IMR-90 (cell line): ENCODE measurements around the gene DLL4. TPM values are rescaled to one million over a fixed set of nuclear protein-coding genes. Genes with fewer than 3 reads are reported as not detected.

Experiments
- ATAC-seq: fragments of 200-7000 bp; cut with Tn5 transposase; 2 replicates; pipeline ENCODE4 v1.9.1; 2020; ENCODE audit warnings: low read depth, mild to moderate bottlenecking, moderate library complexity
- BruUV-seq: library from RNA; stranded (reverse); fragments of 400-500 nt; replicated peaks from 2 replicates; lab custom pipeline; 2021; lab: Mats Ljungman, UMichigan
- CTCF ChIA-PET: fragments of 300-600 bp; formaldehyde crosslinking; extraction: SDS; loops from one replicate; lab custom pipeline; 2021; ENCODE audit warnings: antibody characterized with exemption; lab: Yijun Ruan, JAX
- POLR2A ChIA-PET: fragments of 300-600 bp; sonication (Branson Sonifier 250); formaldehyde crosslinking; loops from one replicate; lab custom pipeline; 2022; ENCODE audit warnings: antibody characterized with exemption; ENCODE audit not compliant: unreplicated experiment; lab: Charles Lee
- DNase-seq: peaks from one replicate; pipeline ENCODE4 v3.0.0; 2013
- H2AFZ ChIP-seq: replicated peaks from 2 replicates; pipeline ENCODE3; 2013; ENCODE audit warnings: low read length, mild to moderate bottlenecking; ENCODE audit not compliant: poor library complexity
- H2AK5ac ChIP-seq: 2 replicates; pipeline ENCODE4 v1.6.1; 2013; ENCODE audit warnings: low read depth, low read length, inconsistent platforms
- H2AK9ac ChIP-seq: replicated peaks from 2 replicates; pipeline ENCODE3; 2013; ENCODE audit warnings: mild to moderate bottlenecking, low read depth, low read length, moderate library complexity; ENCODE audit not compliant: poor library complexity
- H2BK120ac ChIP-seq: 2 replicates; pipeline ENCODE4 v1.6.1; 2013; ENCODE audit warnings: low read depth, low read length, inconsistent platforms
- H2BK15ac ChIP-seq: 3 replicates; pipeline ENCODE4 v1.6.1; 2013; ENCODE audit warnings: low read depth, low read length, inconsistent platforms
- H2BK20ac ChIP-seq: 2 replicates; pipeline ENCODE4 v1.6.1; 2013; ENCODE audit warnings: low read depth, mild to moderate bottlenecking, inconsistent platforms, low read length, moderate library complexity
- H2BK5ac ChIP-seq: 2 replicates; pipeline ENCODE4 v1.6.1; 2013; ENCODE audit warnings: mild to moderate bottlenecking, low read depth, low read length, inconsistent platforms; ENCODE audit not compliant: poor library complexity, severe bottlenecking
- H3K14ac ChIP-seq: replicated peaks from 2 replicates; pipeline ENCODE4 v1.6.1; 2013; ENCODE audit warnings: low read depth, low read length, inconsistent platforms
- H3K18ac ChIP-seq: 2 replicates; pipeline ENCODE4 v1.6.1; 2013; ENCODE audit warnings: low read depth, low read length, control low read depth
- H3K23ac ChIP-seq: 2 replicates; pipeline ENCODE4 v1.6.1; 2013; ENCODE audit warnings: low read depth, low read length, inconsistent platforms
- H3K27ac ChIP-seq: 2 replicates; pipeline ENCODE4 v1.5.1; 2013; ENCODE audit warnings: mild to moderate bottlenecking, control low read depth, low read length; ENCODE audit not compliant: insufficient read depth
- H3K27me3 ChIP-seq: 2 replicates; pipeline ENCODE4 v1.6.1; 2013; ENCODE audit warnings: low read length; ENCODE audit not compliant: control insufficient read depth, insufficient read depth
- H3K36me3 ChIP-seq: 2 replicates; pipeline ENCODE4 v1.6.1; 2013; ENCODE audit warnings: low read length, mixed read lengths; ENCODE audit not compliant: control insufficient read depth, insufficient read depth
- H3K4ac ChIP-seq: 2 replicates; pipeline ENCODE4 v1.6.1; 2013; ENCODE audit warnings: low read depth, low read length, inconsistent platforms
- H3K4me1 ChIP-seq: 2 replicates; pipeline ENCODE4 v1.6.1; 2013; ENCODE audit warnings: low read length, mixed read lengths; ENCODE audit not compliant: control insufficient read depth, insufficient read depth
- H3K4me2 ChIP-seq: 2 replicates; pipeline ENCODE4 v1.6.1; 2013; ENCODE audit warnings: low read depth, mild to moderate bottlenecking, control low read depth, low read length, moderate library complexity
- H3K4me3 ChIP-seq: 2 replicates; pipeline ENCODE4 v1.5.1; 2013; ENCODE audit warnings: low read depth, mild to moderate bottlenecking, control low read depth, low read length, moderate library complexity; ENCODE audit not compliant: insufficient read depth
- H3K56ac ChIP-seq: 2 replicates; pipeline ENCODE4 v1.6.1; 2013; ENCODE audit warnings: low read length, inconsistent platforms; ENCODE audit not compliant: insufficient read depth; ENCODE audit errors: extremely low read depth
- H3K79me1 ChIP-seq, 2 experiments: 2 replicates each; pipeline ENCODE4 v1.6.1; 2013; ENCODE audit warnings: low read length in 2 of 2, inconsistent platforms in 1 of 2, low read depth in 1 of 2
- H3K9ac ChIP-seq: 2 replicates; pipeline ENCODE4 v1.6.1; 2013; ENCODE audit warnings: low read depth, low read length, control low read depth
- H3K9me1 ChIP-seq: 2 replicates; pipeline ENCODE4 v1.6.1; 2013; ENCODE audit warnings: low read length, inconsistent platforms; ENCODE audit not compliant: insufficient read depth
- H3K9me3 ChIP-seq: 2 replicates; pipeline ENCODE4 v1.6.1; 2013; ENCODE audit warnings: low read length; ENCODE audit not compliant: control insufficient read depth, insufficient read depth
- H4K20me1 ChIP-seq: 2 replicates; pipeline ENCODE4 v1.6.1; 2013; ENCODE audit warnings: low read length, inconsistent platforms; ENCODE audit not compliant: insufficient read depth
- H4K5ac ChIP-seq: 2 replicates; pipeline ENCODE4 v1.6.1; 2013; ENCODE audit warnings: mild to moderate bottlenecking, low read depth, low read length, control low read depth
- H4K8ac ChIP-seq, 2 experiments: 2 replicates each; pipeline ENCODE4 v1.6.1; 2013; ENCODE audit warnings: low read depth in 2 of 2, low read length in 2 of 2, control low read depth in 1 of 2, inconsistent platforms in 1 of 2
- H4K91ac ChIP-seq: 2 replicates; pipeline ENCODE4 v1.6.1; 2013; ENCODE audit warnings: low read depth, low read length, inconsistent platforms; ENCODE audit not compliant: insufficient read depth
- BHLHE40 ChIP-seq: fragments of 150-350 bp; IDR thresholded peaks from 2 replicates; pipeline ENCODE4 v1.6.1; 2016; ENCODE audit warnings: mild to moderate bottlenecking, low read depth, low read length
- CHD1 ChIP-seq: IDR thresholded peaks from 2 replicates; pipeline ENCODE4 v1.6.1; 2012; ENCODE audit warnings: low read depth, low read length, improper control_type of control experiment
- FOS ChIP-seq: fragments of 150-350 bp; IDR thresholded peaks from 2 replicates; pipeline ENCODE4 v1.6.1; 2016; ENCODE audit warnings: low read depth, low read length
- MAFK ChIP-seq: IDR thresholded peaks from 2 replicates; pipeline ENCODE4 v1.6.1; 2012; ENCODE audit warnings: low read depth, low read length, improper control_type of control experiment
- MAZ ChIP-seq: IDR thresholded peaks from 2 replicates; pipeline ENCODE4 v1.6.1; 2012; ENCODE audit warnings: low read depth, mild to moderate bottlenecking, low read length, improper control_type of control experiment, moderate library complexity, borderline replicate concordance
- MXI1 ChIP-seq: IDR thresholded peaks from 2 replicates; pipeline ENCODE4 v1.6.1; 2012; ENCODE audit warnings: low read depth, mild to moderate bottlenecking, low read length, moderate library complexity, borderline replicate concordance
- NFE2L2 ChIP-seq: fragments of 150-350 bp; IDR thresholded peaks from 2 replicates; pipeline ENCODE4 v1.6.1; 2016; ENCODE audit warnings: low read depth, mild to moderate bottlenecking, low read length
- POLR2A ChIP-seq: IDR thresholded peaks from 2 replicates; pipeline ENCODE4 v1.6.1; 2012; ENCODE audit warnings: mild to moderate bottlenecking, low read depth, low read length
- RAD21 ChIP-seq: IDR thresholded peaks from 2 replicates; pipeline ENCODE4 v1.6.1; 2012; ENCODE audit warnings: low read length, improper control_type of control experiment
- RCOR1 ChIP-seq: IDR thresholded peaks from 2 replicates; pipeline ENCODE4 v1.6.1; 2012; ENCODE audit warnings: mild to moderate bottlenecking, low read length, improper control_type of control experiment; ENCODE audit not compliant: insufficient replicate concordance
- WGBS, 2 experiments: methylation state at CpG; one replicate each; pipeline versions ENCODE4 v1.1.5 to v1.1.7; 2013; ENCODE audit warnings: missing lambda C conversion rate in 2 of 2; ENCODE audit not compliant: insufficient read length in 1 of 2; ENCODE audit errors: extremely low coverage in 2 of 2; 5-methylcytosine and 5-hydroxymethylcytosine counted together
- dilution Hi-C: fragments of 300-500 bp; cut with HindIII; formaldehyde crosslinking; loops from one replicate; pipeline ENCODE4 v1.14.3; 2018; ENCODE audit warnings: low sequenced_read_pairs; ENCODE audit not compliant: unreplicated experiment
- in situ Hi-C: fragments of 300-500 bp; cut with MboI; formaldehyde crosslinking; loops from 3 replicates; pipeline ENCODE4 v1.14.3; 2019; ENCODE audit warnings: low sequenced_read_pairs, inconsistent platforms, mixed read lengths
- intact Hi-C: fragments of 100-400 bp; cut with micrococcal nuclease; formaldehyde crosslinking; loops from 2 replicates; pipeline ENCODE4 v1.10.0; 2022
- polyA plus RNA-seq, 3 experiments: library from polyadenylated mRNA; depleted of rRNA; stranded (reverse); fragments of >200 nt; gene quantifications; 2 replicates each; pipeline ENCODE4 v1.2.3, GENCODE V29; 2012; ENCODE audit warnings: low replicate concordance in 1 of 3
- total RNA-seq: library from RNA; depleted of rRNA; stranded (reverse); fragments of >200 nt; gene quantifications from 2 replicates; pipeline ENCODE4 v1.2.3, GENCODE V29; 2012
- TF ChIP-seq, protein P1 (sequence below): fragments of 150-350 bp; IDR thresholded peaks from 2 replicates; pipeline ENCODE4 v1.6.1; 2017; ENCODE audit warnings: mild to moderate bottlenecking, antibody characterized with exemption, low read length, low read depth
- TF ChIP-seq, protein P2 (sequence below): conservative IDR thresholded peaks from 2 replicates; pipeline ENCODE4 v1.5.1; 2012; ENCODE audit warnings: mild to moderate bottlenecking, low read depth, low read length, improper control_type of control experiment

DLL4 gene
- total and polyA plus RNA-seq, 2 of the 4 experiments (the other 2 are of a cell fraction): 1.8 to 3.4 TPM

DNA sequence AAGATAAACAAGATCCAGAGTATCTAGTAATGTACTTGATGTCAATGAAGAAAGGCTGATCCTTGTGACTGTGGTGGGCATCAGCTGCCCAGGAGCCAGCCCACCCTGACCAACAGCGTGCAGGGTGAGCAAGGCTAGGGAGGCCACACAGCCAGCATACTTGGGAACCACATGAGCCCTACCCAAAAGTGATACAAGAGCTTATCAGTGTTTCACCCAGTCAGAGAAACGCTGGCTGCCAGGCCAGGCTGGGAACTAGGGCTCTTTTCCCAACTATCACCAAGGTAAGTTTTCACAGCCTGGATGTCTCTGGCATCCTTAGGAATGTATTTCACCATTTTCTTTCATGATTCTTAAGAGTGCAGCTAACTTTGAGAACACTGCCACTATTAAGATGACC lies 49.0 kb downstream of the DLL4 start:
- Histone ChIP-seq H3K9ac (no peak overlapping the region), H3K36me3 (peaks cover 59% of the 10 kb centered on the region), H3K14ac (0 out of 2 replicates have a peak overlapping the region, but pooled peaks have one; percentile 44), H3K4me2 (no peak overlapping the region), H4K5ac (no peak overlapping the region), H3K18ac (peak overlapping the region; percentile 24; the same call in 1 of the 2 replicates), H3K23ac (peak overlapping the region; percentile 24; the same call in 1 of the 2 replicates), H3K4me3 (no peak overlapping the region), H3K9me1 (peaks cover 45% of the 10 kb centered on the region), H3K27ac (no peak overlapping the region), H3K4me1 (peaks cover 27% of the 10 kb centered on the region), H2BK5ac (peak overlapping the region; percentile 47), H2BK120ac (peak overlapping the region; percentile 54; the same call in 1 of the 2 replicates), H2AFZ (no peak overlapping the region), H4K91ac (peak overlapping the region; percentile 26; the same call in 1 of the 2 replicates), H3K27me3 (no peaks in the 10 kb centered on the region), H2AK5ac (peak overlapping the region; percentile 77; the same call in 1 of the 2 replicates), H4K20me1 (no peaks in the 10 kb centered on the region), H3K79me1 (peaks cover 15 to 75% of the 10 kb centered on the region in 2 experiments), H2BK15ac (peak overlapping the region; percentile 41; the same call in 1 of the 3 replicates), H2AK9ac (no peak overlapping the region), H3K56ac (no peak overlapping the region), H3K4ac (peak overlapping the region; percentile 31; the same call in 1 of the 2 replicates), H2BK20ac (peak overlapping the region; percentile 57; the same call in 1 of the 2 replicates), H3K9me3 (no peaks in the 10 kb centered on the region), H4K8ac (peak overlapping the region in 1 of 2 experiments; percentile 52; a peak in 1 of 4 replicates)
- ChIA-PET CTCF (no interaction called here), POLR2A (interaction anchor here (0.6 kb wide), 1 partner anchor 29 kb away, joined by 3 read pairs; no protein-coding TSS in a partner anchor)
- no peak for DNase-seq
- dilution Hi-C loops: no loop called here
- intact Hi-C loops: no loop called here
- no peak for ATAC-seq
- TF ChIP-seq RCOR1: no peak
- TF ChIP-seq FOS: no peak
- TF ChIP-seq POLR2A: no peak
- TF ChIP-seq, protein P1, sequence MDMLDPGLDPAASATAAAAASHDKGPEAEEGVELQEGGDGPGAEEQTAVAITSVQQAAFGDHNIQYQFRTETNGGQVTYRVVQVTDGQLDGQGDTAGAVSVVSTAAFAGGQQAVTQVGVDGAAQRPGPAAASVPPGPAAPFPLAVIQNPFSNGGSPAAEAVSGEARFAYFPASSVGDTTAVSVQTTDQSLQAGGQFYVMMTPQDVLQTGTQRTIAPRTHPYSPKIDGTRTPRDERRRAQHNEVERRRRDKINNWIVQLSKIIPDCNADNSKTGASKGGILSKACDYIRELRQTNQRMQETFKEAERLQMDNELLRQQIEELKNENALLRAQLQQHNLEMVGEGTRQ: no peak
- no peak for TF ChIP-seq CHD1
- no peak for TF ChIP-seq MXI1
- no peak for TF ChIP-seq MAFK
- no peak for TF ChIP-seq NFE2L2
- TF ChIP-seq, protein P2, sequence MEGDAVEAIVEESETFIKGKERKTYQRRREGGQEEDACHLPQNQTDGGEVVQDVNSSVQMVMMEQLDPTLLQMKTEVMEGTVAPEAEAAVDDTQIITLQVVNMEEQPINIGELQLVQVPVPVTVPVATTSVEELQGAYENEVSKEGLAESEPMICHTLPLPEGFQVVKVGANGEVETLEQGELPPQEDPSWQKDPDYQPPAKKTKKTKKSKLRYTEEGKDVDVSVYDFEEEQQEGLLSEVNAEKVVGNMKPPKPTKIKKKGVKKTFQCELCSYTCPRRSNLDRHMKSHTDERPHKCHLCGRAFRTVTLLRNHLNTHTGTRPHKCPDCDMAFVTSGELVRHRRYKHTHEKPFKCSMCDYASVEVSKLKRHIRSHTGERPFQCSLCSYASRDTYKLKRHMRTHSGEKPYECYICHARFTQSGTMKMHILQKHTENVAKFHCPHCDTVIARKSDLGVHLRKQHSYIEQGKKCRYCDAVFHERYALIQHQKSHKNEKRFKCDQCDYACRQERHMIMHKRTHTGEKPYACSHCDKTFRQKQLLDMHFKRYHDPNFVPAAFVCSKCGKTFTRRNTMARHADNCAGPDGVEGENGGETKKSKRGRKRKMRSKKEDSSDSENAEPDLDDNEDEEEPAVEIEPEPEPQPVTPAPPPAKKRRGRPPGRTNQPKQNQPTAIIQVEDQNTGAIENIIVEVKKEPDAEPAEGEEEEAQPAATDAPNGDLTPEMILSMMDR: no peak
- no peak for TF ChIP-seq RAD21
- no peak for TF ChIP-seq MAZ
- no peak for TF ChIP-seq BHLHE40
- in situ Hi-C loops: no loop called here
- WGBS, 2 experiments: 88% methylated on average over 1 of the region's 2 CpGs; no CpG with 5 or more reads in 1 of the 2 experiments
- no TSS peak for BruUV-seq
